Activated CD8-positive, alpha-beta memory T cell treated with anti-CD3 and anti-CD28 coated beads, Interleukin-2, amount 50 U/mL, for 4 hours (primary cell): ENCODE data around the gene KAT2B.

ENCODE experiments used
- DNase-seq: peaks from one replicate; pipeline ENCODE4 v3.0.0-alpha.2; 2020

Gene KAT2B

DNA sequence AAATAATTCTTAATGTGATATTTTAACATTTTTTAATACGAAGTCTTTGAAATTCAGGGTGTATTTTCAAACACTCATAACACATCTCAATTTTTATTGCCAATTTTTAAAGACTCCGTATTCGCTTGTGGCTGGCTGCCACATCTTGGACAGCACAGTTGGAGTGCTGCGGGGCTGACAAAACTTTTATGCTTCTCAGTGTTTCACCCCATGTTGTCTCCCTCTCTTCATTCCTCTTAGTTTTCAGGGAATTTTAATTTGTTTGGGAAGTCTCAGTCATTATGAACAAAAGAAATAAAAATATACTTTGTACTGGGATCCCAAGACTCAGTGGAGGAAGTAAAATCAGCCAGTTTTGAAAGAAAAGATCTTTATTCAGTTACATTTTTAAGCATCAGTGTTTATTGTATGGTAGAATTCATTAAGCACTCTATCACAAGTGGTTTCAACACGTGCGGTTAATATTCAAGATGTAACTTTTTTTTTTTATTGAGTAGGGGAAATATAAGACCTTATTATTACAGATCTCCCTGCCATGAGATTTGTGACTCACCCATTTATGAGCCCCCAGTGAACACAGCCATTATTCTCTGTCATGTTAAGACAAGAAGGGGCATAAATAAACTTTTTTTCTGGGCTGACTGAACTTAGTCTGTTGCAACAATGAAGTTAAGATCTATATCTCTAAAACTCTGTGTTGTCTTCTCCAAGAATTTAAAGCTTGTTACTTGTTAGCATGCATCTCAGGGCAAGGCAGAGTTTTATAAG lies 26.8 kb downstream of the KAT2B start:
- DNase-seq = no peak

DNA sequence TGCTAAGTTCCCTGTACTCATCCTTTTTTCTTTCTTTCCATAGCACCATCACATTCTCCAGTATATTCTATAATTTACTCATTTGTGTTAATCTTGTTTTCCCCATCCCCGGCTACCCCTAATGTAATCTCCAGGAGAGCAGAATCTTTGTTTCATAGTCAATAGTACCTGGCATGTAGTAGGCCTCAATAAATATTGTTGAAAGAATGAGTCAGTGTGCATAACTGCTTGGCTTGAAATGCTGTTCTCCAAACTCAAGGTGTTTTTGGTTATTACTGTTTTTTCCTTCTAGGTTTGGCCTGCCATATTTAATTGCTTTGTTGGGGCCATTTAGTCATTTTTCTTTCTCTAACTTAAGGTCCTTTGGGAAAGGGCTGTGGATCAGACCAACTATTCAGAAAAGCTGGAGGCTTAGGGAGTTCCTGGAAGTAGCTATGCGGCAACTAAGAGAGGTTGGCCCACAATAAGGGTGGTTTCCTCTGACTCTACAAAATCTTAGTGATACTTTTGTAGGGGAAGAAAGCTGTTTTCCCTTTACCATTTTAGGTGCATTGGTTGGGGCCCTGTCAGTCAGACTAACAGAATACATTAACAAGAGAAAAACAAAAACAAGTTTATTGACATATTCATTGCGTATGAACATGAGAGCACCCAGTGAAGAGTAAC lies 28.4 kb downstream of the KAT2B start:
- DNase-seq = no peak

DNA sequence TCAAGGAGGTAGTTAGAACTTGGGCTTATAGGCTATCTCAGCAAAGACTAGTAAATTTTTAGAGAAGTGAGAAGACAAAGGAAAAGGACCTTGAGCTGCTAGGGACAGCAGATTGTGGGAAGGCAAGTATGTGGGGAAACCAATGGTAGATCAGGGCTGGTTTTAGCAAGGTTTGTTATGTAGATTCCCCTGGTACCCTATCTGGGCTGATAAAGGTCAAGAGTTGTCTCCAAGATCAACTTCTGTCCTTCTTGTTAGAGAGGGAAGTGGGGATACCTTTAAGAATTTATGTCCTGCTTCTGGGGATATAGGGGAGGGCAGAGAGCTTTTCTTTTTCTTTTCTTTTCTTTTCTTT lies 28.9 kb downstream of the KAT2B start:
- DNase-seq = no peak

DNA sequence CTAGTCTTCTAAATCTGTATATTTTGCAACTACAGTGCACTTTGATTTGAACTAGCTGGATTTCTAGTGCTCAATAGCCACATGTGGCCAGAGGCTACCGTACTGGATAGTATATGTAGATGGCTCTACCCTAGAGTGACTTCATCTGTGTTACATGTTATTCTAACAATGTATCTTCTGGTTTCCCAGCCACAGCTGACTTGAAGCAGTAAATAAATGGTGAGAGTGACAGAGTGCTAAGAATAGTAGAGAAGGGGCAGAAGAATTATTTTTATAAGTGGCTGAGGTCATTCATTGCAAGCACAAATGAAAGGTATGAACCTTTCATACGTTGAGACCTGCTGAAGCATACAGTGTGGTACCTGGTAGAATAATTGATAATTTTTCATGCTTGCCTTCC lies 30.9 kb downstream of the KAT2B start:
- DNase-seq = no peak

DNA sequence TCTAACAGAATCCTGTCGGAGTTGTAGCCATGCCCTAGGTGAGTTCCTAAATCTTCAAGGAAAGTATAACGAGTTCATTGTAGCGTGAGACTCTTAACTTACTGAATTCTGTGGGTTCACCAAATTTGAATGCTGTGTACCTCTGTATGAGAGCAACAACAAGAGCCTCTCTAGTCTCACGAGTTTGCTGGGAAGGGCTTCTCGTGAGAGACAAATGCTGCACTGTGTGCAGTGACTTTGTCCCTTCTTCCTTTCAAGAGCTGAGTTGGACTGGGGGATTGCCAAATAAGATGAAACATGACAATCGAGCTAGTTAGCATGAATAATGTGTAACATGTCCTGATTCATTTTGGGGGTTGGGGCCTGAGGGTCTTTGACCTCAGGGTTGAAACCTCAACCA lies 32.2 kb downstream of the KAT2B start:
- no peak for DNase-seq

DNA sequence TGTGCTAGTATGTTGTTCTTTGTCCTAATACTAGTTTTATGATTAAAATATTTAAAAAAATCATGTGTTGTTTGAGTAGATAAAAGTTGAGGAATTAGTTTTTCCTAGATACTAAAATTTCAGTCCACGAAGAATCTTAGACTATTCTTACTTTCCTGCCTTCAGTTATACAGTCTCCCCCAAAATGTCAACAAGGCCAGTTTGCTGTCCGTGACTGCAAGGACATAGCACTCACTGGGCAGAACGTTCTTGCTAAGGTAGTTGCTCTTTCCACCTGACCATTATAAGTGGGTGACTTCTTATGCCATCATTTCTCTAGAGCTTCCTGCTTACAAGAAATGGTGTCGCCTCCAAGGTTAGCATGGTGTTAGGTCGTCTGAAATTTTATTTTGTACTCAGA lies 32.8 kb downstream of the KAT2B start:
- DNase-seq = no peak

DNA sequence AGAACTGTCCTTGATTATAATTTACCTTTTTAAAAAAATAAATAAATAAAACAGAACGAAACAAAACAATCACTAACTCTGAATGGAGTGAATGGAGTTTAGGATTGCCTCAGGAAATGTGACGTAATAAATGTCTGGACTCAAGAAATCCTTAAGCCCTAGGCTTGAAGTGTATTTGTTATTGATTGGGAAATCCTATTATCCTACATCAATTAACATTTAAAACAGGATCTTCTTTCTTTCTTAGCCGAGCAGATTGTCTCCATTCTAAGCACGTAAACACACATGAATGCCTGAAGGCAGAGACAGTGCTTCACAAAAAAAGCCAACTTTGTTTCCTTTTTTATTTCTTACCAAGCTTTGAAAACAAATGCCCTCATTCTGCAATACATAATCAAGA lies 33.4 kb downstream of the KAT2B start:
- DNase-seq = no peak

DNA sequence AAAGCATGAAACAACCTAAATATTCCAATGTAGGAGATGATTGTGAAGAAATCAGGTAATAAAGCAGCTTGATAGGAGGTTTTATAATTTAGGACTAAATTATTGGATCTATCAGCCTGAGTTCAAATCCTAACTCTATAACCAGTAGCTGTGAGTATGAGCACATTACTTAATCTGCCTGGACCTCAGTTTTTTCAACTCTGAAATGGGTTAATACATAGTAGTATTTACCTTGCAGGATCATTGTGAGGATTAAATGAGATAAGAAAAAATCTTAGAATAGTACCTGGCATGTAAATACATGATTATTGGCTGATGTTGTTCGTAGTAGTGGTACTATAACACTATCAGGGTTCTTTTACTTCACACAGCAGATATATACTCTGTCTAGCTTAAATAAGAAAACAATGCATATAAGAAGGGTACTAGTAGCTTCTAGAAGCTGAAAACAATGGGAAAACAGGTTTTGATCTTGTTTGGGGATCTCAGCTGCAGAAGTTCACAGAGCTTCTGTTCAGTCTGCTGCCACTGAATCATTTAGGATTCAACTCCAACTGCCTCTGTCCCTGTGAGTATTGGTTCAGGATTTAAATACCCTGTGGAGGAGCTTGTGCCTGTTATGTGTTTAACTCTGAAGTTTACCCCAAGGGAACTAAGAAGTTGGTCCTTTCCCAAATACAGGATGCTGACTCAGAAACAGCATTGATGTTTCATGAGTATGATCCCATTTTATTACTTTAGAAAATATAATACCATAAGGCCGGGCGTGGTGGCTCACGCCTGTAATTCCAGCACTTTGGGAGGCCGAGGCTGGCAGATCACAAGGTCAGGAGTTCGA lies 34.2 kb downstream of the KAT2B start:
- no peak for DNase-seq

DNA sequence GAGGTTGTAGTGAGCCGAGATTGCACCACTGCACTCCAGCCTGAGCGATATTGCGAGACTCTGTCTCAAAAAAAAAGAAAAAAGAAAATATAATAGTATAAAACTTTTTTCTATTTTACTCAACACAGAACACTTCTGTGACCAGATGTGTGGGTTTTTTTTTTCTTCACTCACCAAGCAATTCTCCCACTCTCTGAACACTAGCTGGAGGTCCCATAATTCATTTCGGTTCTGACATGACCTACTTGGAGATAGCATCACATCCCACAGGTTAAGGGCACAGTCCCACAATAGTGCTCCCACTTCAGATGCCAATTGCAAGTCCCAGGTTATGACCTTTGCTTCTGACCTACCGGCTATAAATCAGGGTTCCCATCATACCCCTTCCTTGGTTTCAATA lies 35.0 kb downstream of the KAT2B start:
- DNase-seq = no peak

DNA sequence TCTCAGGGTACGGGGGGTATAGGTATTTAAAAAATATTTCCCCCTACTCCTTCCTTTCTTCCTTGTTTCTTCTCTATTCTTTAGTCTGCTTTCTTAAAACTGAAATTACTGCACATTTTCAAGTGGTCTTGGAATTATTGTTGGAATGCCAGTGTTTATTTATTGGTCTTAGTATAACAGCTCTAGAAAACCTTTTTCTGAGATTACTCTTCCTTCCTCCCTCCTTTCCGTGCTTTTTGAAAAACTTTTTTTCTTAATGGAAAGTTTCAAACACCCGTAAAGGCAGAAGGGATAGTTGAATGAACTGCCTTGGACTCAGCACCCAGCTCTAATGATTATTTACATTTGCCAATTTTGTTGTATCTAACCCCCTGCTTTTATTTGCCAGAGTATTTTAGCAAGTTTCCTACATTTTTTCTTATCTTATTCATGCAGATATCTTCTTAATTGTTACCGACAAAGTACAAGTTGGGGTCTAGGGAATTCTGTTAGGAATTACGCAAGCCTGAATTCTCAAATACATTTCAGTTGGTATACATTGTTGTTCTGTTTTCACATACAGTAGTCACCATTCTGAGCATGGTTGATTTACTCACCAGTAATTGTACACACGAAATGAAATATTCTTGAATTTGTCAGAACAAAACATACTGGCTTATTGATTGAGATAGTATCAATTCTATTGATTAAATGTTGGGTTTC lies 36.2 kb downstream of the KAT2B start:
- no peak for DNase-seq

DNA sequence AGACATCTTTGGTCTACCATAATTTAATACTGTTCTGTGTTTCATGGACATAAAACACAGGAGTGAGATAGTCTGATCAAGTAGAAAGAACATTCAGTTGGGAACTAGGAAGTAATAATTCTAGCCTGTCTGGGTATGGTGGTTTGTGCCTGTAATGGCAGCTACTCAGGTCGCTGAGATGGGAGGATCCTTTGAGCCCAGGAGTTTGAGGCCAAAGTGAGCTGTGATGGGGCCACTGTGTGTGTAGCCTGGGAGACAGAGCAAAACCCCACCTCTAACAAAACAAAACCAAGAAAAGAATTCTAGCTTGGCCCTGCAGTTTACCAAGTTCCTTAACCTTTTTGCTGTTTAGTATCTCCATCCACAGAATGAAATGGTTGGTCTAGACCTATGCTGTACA lies 36.8 kb downstream of the KAT2B start:
- DNase-seq = no peak

DNA sequence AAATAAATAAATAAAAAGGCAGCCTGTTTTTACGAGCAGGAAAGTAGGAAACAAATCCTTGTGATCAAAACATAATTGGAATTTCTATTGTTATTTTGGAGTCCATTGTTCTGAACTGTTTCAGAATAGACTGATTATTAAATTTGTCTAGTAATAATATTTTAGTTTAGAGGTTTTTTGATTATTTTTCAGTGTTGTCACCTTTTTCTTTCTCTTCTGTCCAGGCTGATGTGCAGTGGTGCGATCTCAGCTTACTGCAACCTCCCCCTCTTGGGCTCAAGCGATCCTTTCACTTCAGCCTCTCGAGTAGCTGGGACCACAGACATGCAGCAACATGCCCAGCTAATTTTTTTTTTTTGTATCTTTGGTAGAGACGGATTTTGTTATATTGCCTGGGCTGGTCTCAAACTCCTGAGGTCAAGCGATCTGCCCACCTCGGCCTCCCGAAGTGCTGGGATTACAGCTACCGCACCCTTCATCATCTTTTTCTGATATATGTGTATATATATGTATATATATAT lies 38.0 kb downstream of the KAT2B start:
- DNase-seq = no peak

DNA sequence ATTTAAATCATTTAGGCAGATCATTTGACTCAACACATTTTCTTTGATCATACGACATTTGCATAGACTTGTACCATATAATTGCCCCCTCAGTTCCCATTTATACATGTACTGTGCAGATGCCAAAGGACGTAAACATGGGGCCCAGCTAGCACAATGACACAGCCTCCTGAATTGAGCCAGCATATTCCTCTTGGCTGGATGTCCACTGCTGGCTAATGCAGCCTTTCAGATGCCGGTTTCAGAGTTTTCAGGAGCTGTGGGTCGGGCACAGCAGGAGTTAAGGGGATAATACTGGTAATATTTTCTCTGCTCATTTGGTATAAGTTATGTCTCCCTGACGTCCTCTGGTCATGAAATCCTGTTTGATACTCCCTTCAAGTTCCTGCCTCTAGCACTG lies 39.4 kb downstream of the KAT2B start:
- DNase-seq = no peak

DNA sequence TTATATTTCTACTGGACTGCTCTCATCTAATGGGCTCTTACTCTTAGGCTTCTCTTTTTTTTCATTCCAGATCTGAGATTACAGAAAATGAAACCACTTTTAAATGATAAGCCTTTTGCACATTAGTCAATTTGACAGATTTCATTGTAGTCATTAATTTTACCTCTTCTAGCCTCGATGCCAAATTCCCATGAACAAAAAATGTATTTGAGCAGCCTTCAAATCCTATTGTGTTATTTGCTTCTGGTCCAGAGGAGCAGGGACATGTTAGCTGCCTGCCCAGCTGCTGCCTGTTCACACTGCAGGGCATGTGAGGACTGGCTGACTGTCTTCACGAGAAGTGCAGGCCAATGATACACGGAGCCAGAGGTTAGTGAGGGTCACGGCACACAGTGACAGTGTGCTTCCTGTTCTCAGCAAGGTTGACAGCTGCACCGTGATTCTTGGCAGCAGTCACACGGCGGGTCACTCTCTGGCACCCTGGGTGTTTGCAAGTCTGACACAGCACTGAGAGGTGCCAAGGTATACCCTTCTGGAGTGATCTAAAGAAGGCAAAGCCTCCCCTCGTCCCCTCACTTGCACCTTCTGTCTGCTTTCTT lies 40.8 kb downstream of the KAT2B start:
- peak; percentile 16 for DNase-seq

DNA sequence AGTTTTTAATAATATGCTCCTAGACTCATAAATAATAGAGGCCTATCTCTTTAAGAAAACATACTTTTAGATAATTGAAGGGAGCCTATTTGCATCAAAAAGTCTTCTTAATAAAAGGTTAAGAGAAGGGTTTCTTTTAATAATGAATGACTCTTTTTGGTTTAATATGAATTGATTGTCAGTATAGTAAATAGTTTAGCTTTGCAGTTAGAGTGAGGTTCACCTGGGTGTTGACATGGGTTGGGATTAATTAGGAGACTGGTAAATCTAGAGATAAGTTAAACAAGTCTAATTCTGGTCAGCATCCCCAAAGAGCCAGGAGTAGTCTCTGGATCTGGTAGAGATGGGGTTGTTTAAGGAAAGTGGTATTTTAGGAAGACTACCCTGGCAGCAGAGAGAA lies 43.0 kb downstream of the KAT2B start:
- no peak for DNase-seq

DNA sequence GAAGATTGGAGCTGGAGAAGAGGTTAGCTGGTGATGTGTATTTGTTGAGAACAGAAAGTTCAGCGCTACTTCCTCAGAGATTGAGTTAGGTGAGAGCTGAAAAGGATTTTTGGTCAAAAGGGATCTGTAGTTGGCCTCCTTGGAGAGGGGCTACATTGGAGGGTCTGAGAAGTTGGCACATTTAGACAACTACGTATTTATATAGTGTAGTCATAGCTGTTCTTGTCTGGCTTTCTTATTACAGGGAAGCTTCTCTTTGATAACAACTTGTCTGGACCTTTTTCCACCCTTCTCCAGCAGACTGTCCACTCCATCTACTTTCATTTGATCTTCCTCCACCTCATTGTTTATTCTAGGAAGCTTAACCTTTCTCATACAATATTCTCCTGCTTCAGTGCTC lies 43.7 kb downstream of the KAT2B start:
- DNase-seq = no peak

DNA sequence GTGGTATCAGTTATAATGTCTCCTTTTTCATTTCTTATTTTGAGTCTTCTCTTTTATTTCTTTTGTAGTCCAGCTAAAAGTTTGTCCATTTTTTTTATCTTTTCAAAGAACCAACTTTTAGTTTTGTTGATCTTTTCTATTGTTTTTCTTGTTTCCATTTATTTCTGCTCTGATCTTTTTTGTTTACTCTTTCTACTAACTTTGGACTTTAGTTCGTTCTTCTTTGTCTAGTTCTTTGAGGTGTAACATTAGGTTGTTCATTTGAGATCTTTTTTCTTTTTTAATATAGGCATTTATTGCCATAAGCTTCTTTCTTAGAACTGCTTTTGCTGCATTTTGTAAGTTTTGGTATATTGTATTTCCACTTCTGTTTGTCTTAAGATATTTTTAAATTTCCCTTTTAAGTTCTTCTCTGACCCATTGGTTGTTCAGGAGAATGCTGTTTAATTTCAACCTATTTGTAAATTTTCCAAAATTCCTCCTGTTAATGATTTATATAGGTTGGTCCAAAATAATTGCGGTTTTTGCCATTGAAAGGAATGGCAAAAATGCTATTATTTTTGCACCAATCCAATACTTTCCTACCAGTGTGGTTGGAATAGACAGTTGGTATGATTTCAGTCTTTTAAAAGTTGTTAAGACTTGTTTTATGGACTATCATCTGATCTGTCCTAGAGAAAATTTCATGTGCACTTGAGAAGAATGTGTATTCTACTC lies 51.2 kb downstream of the KAT2B start:
- DNase-seq = no peak

DNA sequence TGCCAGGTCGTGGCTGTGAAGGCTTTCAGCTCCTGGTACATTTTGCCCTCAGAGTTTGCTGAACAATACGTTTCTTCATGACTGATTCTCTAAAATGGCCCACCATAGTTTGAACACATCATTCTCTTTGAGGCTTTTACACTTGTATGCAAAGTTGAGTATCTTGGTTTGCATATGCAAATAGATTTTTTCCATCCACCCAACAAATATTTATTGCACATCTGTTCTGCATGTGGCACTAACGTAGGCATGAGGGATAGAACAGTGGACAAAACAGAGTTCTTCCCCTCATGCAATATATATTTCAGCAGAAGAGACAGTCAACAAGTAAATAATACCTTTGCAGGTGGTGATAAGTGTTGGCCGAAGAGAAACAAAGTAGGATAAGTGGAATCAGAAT lies 55.2 kb downstream of the KAT2B start:
- DNase-seq = no peak

DNA sequence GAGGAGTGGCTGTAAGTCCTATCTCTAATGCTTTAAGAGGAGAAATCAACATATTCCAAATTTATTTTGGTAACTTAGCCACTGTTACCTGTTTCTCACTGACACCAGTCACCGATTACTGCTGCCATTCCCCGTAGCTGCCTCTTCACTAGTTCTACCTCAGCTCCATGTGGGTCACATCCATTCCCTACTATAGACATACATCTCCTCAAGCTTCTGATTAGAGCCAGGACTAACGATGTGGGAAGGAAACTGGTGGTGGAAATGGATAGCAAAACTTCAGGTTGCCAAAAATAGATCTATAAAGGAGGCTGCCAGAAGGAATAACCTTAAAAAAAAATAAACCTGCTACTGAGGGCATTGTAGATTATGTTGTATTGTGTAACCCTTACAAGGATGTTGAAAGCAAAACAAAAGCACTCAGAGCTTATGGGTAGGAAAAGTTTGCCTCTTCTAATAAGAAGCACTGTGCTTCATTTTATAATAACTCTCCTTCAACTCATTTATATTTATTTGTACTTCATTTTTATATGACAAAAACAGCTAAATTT lies 56.0 kb downstream of the KAT2B start:
- DNase-seq = no peak

DNA sequence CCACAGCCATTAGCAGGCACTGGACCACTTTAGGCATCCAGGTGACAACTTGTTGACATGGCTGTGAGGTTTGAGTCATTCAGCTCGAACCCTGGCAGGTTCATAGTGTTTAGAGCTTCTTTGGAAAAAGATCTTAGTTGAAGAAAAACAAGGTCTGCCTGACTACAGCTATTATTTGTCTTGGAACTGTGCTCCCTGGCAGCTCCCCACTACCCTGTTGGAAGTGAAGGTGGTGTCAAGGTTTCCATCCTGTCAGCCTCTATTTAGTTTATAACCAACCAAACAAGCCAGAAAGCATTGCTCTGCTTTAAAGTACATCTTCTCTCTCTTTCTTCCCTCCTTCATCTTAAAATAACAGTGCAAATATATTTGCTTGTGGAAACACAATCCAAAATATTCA lies 56.8 kb downstream of the KAT2B start:
- no peak for DNase-seq

DNA sequence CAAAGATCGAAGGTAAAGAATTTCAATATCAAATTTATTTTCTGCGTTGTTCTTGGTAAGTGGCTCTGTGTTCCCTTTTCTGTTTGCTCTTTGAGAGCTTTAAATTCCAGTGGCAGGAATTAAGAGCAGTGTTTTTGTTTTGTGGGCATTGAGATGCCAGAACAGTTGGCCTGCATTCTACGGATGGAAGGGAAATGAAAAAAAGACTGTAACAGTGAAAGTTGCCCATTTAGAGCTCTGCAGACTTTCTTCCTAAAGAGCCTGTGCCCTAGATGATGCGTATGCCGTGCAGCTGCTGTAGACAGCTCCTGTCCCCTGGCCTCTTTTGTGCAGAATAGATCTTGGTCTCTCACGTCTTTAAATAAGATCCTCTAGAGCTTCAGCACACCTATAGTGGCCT lies 58.8 kb downstream of the KAT2B start:
- DNase-seq = no peak

DNA sequence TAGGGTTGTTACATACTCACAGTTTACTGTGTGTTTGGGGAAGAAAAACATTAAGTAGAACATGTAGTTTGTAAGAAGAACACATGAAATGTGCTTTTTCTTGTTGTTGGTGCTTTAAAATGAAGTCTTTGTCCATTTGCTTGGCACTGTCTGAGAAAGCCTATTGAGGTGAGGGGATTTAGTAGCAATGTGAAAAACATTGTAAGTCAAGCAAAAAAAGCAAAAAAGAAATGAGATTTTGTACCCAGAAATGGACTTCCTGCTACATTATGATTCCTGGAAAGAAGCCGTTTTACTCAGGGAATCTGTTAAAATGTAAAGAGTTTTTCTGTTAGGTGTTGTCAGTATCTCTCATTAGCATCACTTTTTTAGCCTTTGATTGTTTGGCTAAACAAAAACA lies 59.9 kb downstream of the KAT2B start:
- DNase-seq = no peak
